GM15510 (cell line): ENCODE results near the gene SUGCT.

Source experiments
- POLR2A ChIP-seq: IDR thresholded peaks from 3 replicates; pipeline ENCODE4 v1.6.1; 2011; ENCODE audit warnings: borderline replicate concordance; ENCODE audit not compliant: insufficient read length; ENCODE audit errors: extremely low read depth

SUGCT gene

GRCh38 chr7:40777730-40778312, 643.0 kb downstream of the SUGCT start:
- TF ChIP-seq POLR2A, result no peak

GRCh38 chr7:40780460-40780859, 645.7 kb downstream of the SUGCT start:
- no peak for TF ChIP-seq POLR2A

GRCh38 chr7:40782836-40783235, 648.0 kb downstream of the SUGCT start:
- TF ChIP-seq POLR2A, result no peak

GRCh38 chr7:40784176-40784575, 649.4 kb downstream of the SUGCT start:
- no peak for TF ChIP-seq POLR2A

- TF ChIP-seq POLR2A, result no peak
Observed at GRCh38 chr7:40786909-40787308, 652.1 kb downstream of the SUGCT start.

- no peak for TF ChIP-seq POLR2A
Observed at GRCh38 chr7:40793132-40793531, 658.3 kb downstream of the SUGCT start.

- no peak for TF ChIP-seq POLR2A
Observed at GRCh38 chr7:40795607-40796006, 660.8 kb downstream of the SUGCT start.

GRCh38 chr7:40796723-40797122, 661.9 kb downstream of the SUGCT start:
- no peak for TF ChIP-seq POLR2A

GRCh38 chr7:40798613-40799012, 663.8 kb downstream of the SUGCT start:
- TF ChIP-seq POLR2A, result no peak

- no peak for TF ChIP-seq POLR2A
Observed at GRCh38 chr7:40799493-40800403, 664.9 kb downstream of the SUGCT start.

- no peak for TF ChIP-seq POLR2A
Observed at GRCh38 chr7:40800771-40801170, 666.0 kb downstream of the SUGCT start.

- no peak for TF ChIP-seq POLR2A
Observed at GRCh38 chr7:40802497-40802896, 667.7 kb downstream of the SUGCT start.

- no peak for TF ChIP-seq POLR2A
Observed at GRCh38 chr7:40804477-40805215, 669.8 kb downstream of the SUGCT start.

- TF ChIP-seq POLR2A, result no peak
Observed at GRCh38 chr7:40805361-40805760, 670.6 kb downstream of the SUGCT start.

- TF ChIP-seq POLR2A, result no peak
Observed at GRCh38 chr7:40808378-40808942, 673.7 kb downstream of the SUGCT start.

GRCh38 chr7:40810274-40810673, 675.5 kb downstream of the SUGCT start:
- no peak for TF ChIP-seq POLR2A

- TF ChIP-seq POLR2A, result no peak
Observed at GRCh38 chr7:40811666-40812065, 676.9 kb downstream of the SUGCT start.
